ENCODE measurements around the gene MOB3B.

- no peak for TF ChIP-seq CTCF (IDR thresholded peaks at IDR 0.05)
- TF ChIP-seq POLR2A (IDR thresholded peaks at IDR 0.05), result no peak
These were observed 162.3 kb downstream of the MOB3B start for GRCh38 chr9:27367175-27367798.
